K562 (cell line): ENCODE measurements around the gene ACACB. TPM values are rescaled to one million over a fixed set of nuclear protein-coding genes. Genes with fewer than 3 reads are reported as not detected.
"Not testable (repeated sequence)": the region's sequence is repeated elsewhere in the genome, so short reads cannot be mapped to it uniquely, and the experiment has no call there.

Experiments used
- ATAC-seq: fragments of 200-7000 bp; cut with Tn5 transposase; 3 replicates; pipeline ENCODE4 v1.9.1; 2020; ENCODE audit warnings: moderate library complexity
- BruUV-seq: library from RNA; stranded (reverse); fragments of 400-500 nt; replicated peaks from 2 replicates; lab custom pipeline; 2021; lab: Mats Ljungman, UMichigan
- CTCF ChIA-PET: fragments of 300-600 bp; formaldehyde crosslinking; extraction: SDS; loops from one replicate; lab custom pipeline; 2021; ENCODE audit warnings: low intra/inter-chr PET ratio; lab: Yijun Ruan, JAX
- POLR2A ChIA-PET: fragments of 300-600, 350-650 bp; sonication (Branson Sonifier 250); formaldehyde crosslinking; extraction: SDS; loops from one replicate; lab custom pipeline; 2021; ENCODE audit warnings: antibody characterized with exemption, inconsistent platforms; lab: Yijun Ruan, JAX
- DNase-seq, 4 experiments: peaks; one replicate each; pipeline versions ENCODE4 v3.0.0 to v3.0.0-alpha.2; 2011 to 2018; ENCODE audit warnings: low spot score in 3 of 4, mixed read lengths in 3 of 4; ENCODE audit errors: extremely low read depth in 1 of 4
- FAIRE-seq: peaks from 2 replicates; lab custom pipeline; 2011; peaks lifted over from hg19 to GRCh38; lab: Jason Lieb, UNC
- H2AFZ ChIP-seq: 2 replicates; pipeline ENCODE4 v1.6.0; 2011; ENCODE audit warnings: low read depth, low read length, control low read depth, inconsistent platforms
- H3K27ac ChIP-seq: fragments of 200-600 bp; 3 replicates; pipeline ENCODE4 v1.8.0; 2011; ENCODE audit warnings: low read depth, mild to moderate bottlenecking, control low read depth, inconsistent platforms, low read length, moderate library complexity, mixed read lengths; ENCODE audit errors: extremely low read depth
- H3K27me3 ChIP-seq, 2 experiments: fragments of 300-600 bp in 1 of 2; 2 replicates in 1 of 2; 3 replicates in 1 of 2; pipeline versions ENCODE4 v1.6.0 to v1.8.0; 2011; ENCODE audit warnings: inconsistent platforms in 2 of 2, low read length in 2 of 2, mild to moderate bottlenecking in 1 of 2, mixed read lengths in 1 of 2, moderate library complexity in 1 of 2; ENCODE audit not compliant: control insufficient read depth in 2 of 2, insufficient read depth in 2 of 2
- H3K36me3 ChIP-seq: fragments of 300-600 bp; 3 replicates; pipeline ENCODE4 v1.8.0; 2011; ENCODE audit warnings: mild to moderate bottlenecking, low read length, inconsistent platforms; ENCODE audit not compliant: control insufficient read depth, insufficient read depth
- H3K4me1 ChIP-seq, 2 experiments: fragments of 200-600 bp in 1 of 2; replicated peaks in 1 of 2; 2 replicates in 1 of 2; 3 replicates in 1 of 2; pipeline versions ENCODE4 v1.5.1 to v1.8.0; 2011; ENCODE audit warnings: inconsistent platforms in 2 of 2, low read length in 2 of 2, mild to moderate bottlenecking in 1 of 2, mixed read lengths in 1 of 2, moderate library complexity in 1 of 2; ENCODE audit not compliant: control insufficient read depth in 2 of 2, insufficient read depth in 2 of 2
- H3K4me2 ChIP-seq: 2 replicates; pipeline ENCODE4 v1.6.1; 2011; ENCODE audit warnings: low read length, control low read depth, inconsistent platforms, mixed read lengths; ENCODE audit not compliant: insufficient read depth
- H3K4me3 ChIP-seq: fragments of 200-600 bp; sonication (generic), shearing (Covaris generic); 2 replicates; pipeline ENCODE4 v1.5.1; 2016; ENCODE audit warnings: control low read depth, inconsistent platforms
- H3K79me2 ChIP-seq: fragments of 200-600 bp; 3 replicates; pipeline ENCODE4 v1.8.0; 2011; ENCODE audit warnings: low read length, inconsistent platforms; ENCODE audit not compliant: control insufficient read depth, insufficient read depth
- H3K9ac ChIP-seq, 2 experiments: 2 replicates each; pipeline versions ENCODE4 v1.6.0 to v1.6.1; 2011; ENCODE audit warnings: low read depth in 2 of 2, low read length in 2 of 2, control low read depth in 1 of 2, inconsistent platforms in 1 of 2, mild to moderate bottlenecking in 1 of 2, mixed read lengths in 1 of 2; ENCODE audit not compliant: insufficient read depth in 1 of 2
- H3K9me1 ChIP-seq: one replicate; pipeline ENCODE4 v1.6.0; 2011; ENCODE audit warnings: inconsistent platforms, mild to moderate bottlenecking, low read length, moderate library complexity; ENCODE audit not compliant: control insufficient read depth, insufficient read depth
- H3K9me3 ChIP-seq: replicated peaks from 2 replicates; pipeline ENCODE4 v1.5.1; 2011; ENCODE audit warnings: low read depth, low read length, inconsistent platforms; ENCODE audit not compliant: control insufficient read depth, insufficient read depth
- H4K20me1 ChIP-seq: replicated peaks from 2 replicates; pipeline ENCODE4 v1.6.1; 2011; ENCODE audit warnings: low read length, inconsistent platforms, mixed read lengths; ENCODE audit not compliant: control insufficient read depth, insufficient read depth
- BCOR ChIP-seq: fragments of 450-650 bp; IDR thresholded peaks from 2 replicates; pipeline ENCODE4 v1.6.1; 2016
- CBX1 ChIP-seq: sonication (generic); IDR thresholded peaks from 2 replicates; pipeline ENCODE4 v1.6.1; 2016; ENCODE audit warnings: antibody characterized with exemption, low read depth, mild to moderate bottlenecking
- KDM1A ChIP-seq, 2 experiments: fragments of 450-650 bp; IDR thresholded peaks; 2 replicates each; pipeline ENCODE4 v1.6.1; 2016; ENCODE audit warnings: mild to moderate bottlenecking in 2 of 2
- RBM25 ChIP-seq: fragments of 200-400 bp; formaldehyde crosslinking; IDR thresholded peaks from 2 replicates; pipeline ENCODE4 v1.6.1; 2018; ENCODE audit warnings: low read length, low read depth, moderate library complexity; ENCODE audit not compliant: severe bottlenecking
- ZNF146 ChIP-seq: IDR thresholded peaks from one replicate; pipeline ENCODE4 v1.6.1; 2018; ENCODE audit warnings: missing compliant biosample characterization; ENCODE audit not compliant: unreplicated experiment
- WGBS: fragments of 100-300 bp; shearing (Covaris generic); methylation state at CpG from one replicate; pipeline ENCODE4 v1.1.6; 2016; ENCODE audit warnings: low coverage, mixed read lengths; ENCODE audit not compliant: insufficient coverage; ENCODE audit errors: missing lambda C conversion rate; 5-methylcytosine and 5-hydroxymethylcytosine counted together
- in situ Hi-C: fragments of 300-500 bp; cut with MboI; formaldehyde crosslinking; loops from 4 replicates; pipeline ENCODE4 v1.15.0; 2018; ENCODE audit warnings: inconsistent platforms, mixed read lengths
- intact Hi-C: fragments of 100-400 bp; cut with micrococcal nuclease; formaldehyde crosslinking; loops from 2 replicates; pipeline ENCODE4 v1.14.2; 2022
- polyA plus RNA-seq, 8 experiments: library from polyadenylated mRNA; depleted of rRNA in 4 of 8; stranded (reverse) in 5 of 8; unstranded in 3 of 8; fragments of >200 nt; fragmentation: Nextera tagmentation in 2 of 8; fragmentation: Illumina TruSeq in 1 of 8; extraction: Ambion mirVana in 2 of 8; extraction: Trizol in 1 of 8; gene quantifications; 2 replicates each; pipeline versions ENCODE4 v1.2.1 to v1.2.3, GENCODE V29; 2011 to 2014; ENCODE audit warnings: inconsistent platforms in 1 of 8, missing spikeins in 1 of 8
- total RNA-seq, 7 experiments: library from RNA; depleted of rRNA in 6 of 7; stranded (reverse); fragments of >200 nt in 6 of 7; fragmentation: Illumina TruSeq in 2 of 7; extraction: Trizol in 2 of 7; gene quantifications; 2 replicates each; pipeline versions ENCODE4 v1.2.1 to v1.2.3, GENCODE V29; 2011 to 2021; ENCODE audit warnings: low replicate concordance in 1 of 7

ACACB gene
- total and polyA plus RNA-seq, 9 of the 15 experiments (the other 6 are each of a cell fraction or from before 2014, with no cell fraction given) = 0.10 to 2.5 (median 0.83) TPM

DNA sequence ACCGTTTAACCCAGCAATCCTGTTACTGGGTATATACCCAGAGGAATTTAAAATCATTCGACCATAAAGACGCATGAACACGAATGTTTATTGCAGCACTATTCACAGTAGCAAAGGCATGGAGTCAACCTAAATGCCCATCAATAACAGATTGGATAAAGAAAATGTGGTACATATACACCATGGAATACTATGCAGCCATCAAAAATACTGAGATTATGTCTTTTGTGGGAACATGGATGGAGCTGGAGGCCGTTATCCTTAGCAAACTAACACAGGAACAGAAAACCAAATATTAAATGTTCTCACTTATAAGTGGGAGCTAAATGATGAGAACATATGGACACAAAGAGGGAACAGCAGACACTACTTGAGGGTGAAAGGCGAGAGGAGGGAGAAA, 56.4 kb downstream of the ACACB start:
- H3K4me2 ChIP-seq, BruUV-seq, H3K36me3 ChIP-seq, H3K4me1 ChIP-seq, intact Hi-C loops, H4K20me1 ChIP-seq, in situ Hi-C loops, FAIRE-seq, H3K79me2 ChIP-seq, H3K27me3 ChIP-seq, H2AFZ ChIP-seq, H3K9ac ChIP-seq, DNase-seq, H3K27ac ChIP-seq, H3K9me1 ChIP-seq, H3K9me3 ChIP-seq, H3K4me3 ChIP-seq, CTCF ChIA-PET, ATAC-seq: not testable (repeated sequence)
- TF ChIP-seq KDM1A (IDR thresholded peaks at IDR 0.05) (peak; percentile 20 to 40; a peak in 1 of 4 replicates), CBX1 (0 out of 2 replicates have a peak, but pooled peaks have one; percentile 29), ZNF146 (CRISPR knock-in tag) (peak; percentile 97), BCOR (peak; percentile 70; the same call in 1 of the 2 replicates), RBM25 (peak; percentile 56)
- 73% methylated on average over 6 of the region's 6 CpGs for WGBS
- POLR2A ChIA-PET = interaction anchor here (0.6 kb wide), 1 partner anchor 27 kb away, joined by 3 read pairs; no protein-coding TSS in a partner anchor
